ENCODE measurements around the gene IMMP2L.

IMMP2L gene

DNA sequence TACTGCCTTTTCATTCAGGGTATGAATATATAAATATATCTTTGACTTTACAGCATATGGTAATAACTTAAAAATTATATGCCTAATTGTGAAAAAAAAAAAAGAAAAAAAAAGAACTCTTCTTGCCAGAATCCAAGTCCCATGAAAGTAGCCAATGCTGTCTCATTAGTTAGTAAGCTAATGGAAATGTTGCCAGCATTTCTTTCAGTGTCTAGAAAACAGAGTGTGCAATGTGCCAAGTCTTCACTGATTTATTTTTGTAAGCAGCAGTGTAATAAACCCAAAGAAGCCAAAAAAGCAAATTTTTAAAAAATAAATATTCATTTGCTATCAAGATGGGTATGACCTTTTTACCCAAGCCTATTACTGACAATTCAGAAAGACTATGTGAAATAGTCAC is 502.5 kb downstream of the IMMP2L start:
- DNase-seq, result no peak

DNA sequence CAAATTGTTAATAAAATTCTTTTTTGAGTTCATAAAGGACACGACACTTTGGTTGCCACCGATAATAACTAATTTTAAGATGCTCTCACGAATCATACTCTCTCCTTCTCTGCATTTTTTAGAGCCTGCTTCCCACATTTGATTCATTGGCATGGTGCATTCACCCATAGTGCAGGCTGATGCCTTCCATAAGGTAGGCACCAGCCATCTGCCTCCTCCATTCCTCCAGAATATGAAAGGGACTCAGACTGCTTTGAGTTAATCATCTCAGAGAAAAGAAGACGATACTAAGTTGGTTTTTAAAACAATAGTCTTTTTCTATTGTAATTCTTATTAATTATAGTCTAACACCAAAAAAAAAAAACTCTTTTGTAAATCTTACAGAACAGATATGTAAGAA is 505.2 kb downstream of the IMMP2L start:
- no peak for DNase-seq

DNA sequence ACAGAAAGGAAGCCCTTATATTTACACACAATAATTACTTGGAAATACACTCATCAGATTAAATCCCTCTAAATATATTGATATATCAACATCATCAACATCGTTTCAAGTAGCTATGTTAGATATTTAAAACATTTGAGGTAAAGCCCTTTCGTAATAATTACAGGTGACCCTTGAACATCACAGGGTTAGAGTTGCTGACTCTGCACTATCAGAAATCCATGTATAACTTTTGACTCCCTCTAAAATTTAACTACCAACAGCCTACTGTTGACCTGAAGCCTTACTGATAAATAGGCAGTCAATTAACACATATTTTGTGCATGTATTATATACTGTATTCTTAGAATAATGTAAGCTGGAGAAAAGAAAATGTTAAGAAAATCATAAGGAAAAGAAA is 505.9 kb downstream of the IMMP2L start:
- no peak for DNase-seq

DNA sequence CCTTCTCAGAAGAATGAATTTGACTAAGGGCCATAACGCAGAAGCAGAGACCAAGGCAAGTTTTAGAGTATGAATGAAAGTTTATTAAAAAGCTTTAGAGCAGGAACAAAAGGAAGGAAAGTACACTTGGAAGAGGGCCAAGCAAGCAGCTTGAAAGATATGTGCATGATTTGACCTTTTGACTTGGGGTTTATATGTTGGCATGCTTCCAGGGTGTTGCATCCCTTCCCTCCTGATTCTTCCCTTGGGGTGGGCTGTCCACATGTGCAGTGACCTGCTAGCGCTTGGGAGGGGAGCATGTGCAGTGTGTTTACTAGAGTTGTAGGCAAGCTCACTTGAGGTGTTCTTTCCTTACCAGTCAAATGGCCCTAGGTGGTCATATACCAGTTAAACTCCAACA is 509.3 kb downstream of the IMMP2L start:
- no peak for DNase-seq

DNA sequence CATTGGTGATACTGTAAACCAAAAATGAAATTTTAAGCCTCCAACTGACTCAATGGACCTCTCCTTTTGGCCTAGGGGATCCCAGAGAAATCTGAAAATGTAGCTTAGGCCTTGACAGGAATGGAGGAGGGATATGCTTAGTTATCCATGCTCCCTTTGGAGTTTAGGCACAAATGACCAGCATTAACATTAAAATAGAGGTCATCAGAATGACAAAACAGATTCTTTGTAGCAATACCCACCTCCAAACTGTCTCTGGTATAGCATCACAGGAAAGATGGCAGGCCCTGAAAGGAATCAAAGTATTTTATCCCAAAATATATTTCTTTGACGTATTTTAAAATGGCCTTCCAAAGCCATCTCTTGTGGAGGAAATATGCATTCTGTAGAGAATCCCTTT is 510.5 kb downstream of the IMMP2L start:
- DNase-seq, result no peak

DNA sequence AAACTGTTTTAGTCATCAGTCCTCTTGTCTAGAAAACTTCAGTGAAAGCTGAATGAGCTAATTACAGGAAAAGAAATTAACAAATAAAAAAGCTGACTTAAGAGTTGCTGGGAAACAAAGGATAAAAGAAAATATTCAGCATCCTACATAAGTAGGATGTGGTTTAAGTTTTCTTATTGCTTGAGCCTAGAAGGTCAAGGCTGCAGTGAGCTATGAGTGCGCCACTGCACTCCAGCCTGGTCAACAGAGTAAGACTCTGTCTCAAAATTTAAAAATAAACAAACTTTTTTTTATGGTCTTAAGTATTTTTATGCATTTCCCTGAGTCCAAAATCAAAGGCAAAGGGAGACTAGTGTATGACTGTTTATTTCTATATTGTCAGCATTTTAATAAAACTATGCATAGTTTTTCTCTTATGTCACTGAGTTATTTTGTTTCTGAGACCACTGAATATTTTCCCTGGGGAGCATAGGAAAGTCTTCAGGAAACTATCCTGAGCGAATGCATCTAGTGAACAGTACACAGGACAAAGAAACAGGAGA is 511.3 kb downstream of the IMMP2L start:
- no peak for DNase-seq

DNA sequence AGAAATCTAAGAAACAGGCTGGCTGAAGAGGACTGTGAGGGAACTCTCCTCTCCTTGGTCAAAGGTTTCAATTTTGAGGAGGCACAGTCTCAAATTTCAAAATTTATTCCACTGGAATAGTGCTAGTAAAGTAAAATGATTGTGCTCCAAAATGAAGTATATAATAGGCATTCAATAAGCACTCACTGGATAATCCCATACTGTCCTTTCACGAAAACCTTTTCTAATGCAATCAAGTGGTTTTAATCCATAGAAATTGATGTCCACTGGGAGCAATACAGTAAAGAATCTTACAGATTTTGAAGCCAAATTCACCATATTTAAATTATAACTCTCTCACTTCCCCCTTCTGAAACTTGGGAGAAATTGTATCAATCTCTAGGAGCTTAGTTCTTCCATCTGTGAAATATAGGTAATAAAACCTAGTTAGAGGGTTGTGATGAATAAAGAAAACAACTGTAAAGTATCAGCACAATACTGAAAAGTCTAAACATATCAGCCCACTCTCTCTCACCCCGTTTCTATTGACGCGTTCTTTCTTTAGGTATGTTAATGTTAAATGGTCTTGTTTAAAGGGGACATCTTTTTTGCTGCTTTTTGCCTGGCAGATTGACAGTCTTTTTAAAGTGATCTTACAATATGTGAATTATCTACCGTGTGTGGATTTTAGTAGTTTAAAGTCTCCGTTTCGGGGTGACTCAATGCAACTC is 512.2 kb downstream of the IMMP2L start:
- no peak for DNase-seq

DNA sequence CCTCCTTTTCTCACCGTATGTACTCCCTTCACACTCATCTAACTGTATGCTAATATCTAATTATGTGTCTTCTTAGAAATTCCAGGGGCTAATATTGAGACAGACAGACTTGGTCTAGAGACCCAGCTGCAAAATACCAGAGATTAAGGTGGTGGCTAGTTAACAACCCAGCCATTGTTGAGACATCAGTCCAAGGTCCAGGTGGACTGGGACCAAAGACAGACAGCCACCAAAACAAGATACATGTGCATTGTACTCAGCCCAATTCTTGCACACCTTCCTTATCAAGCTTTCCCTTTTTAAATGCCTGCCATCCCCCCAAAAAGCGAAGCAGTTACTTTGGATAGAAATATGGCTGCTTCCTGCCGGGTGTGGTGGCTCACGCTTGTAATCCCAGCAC is 514.7 kb downstream of the IMMP2L start:
- no peak for DNase-seq

DNA sequence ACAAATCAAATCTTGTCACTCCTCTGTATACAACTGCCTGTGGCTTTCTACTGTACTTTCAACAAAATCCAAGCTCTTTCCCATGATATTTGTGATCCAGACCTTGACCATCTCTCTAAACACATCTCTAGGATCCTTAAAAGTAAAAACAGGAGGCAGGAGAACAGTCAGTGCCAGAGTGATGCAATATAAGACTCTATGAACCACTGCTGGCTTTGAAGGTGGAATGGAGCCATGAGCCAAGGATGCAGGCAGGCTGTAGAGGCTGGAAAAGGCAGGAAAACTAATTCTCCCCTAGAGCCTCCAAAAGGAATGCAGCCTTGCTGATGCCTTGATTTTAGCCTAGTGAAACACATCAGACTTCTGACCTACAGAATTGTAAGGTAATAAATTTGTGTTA is 516.8 kb downstream of the IMMP2L start:
- DNase-seq, result no peak

DNA sequence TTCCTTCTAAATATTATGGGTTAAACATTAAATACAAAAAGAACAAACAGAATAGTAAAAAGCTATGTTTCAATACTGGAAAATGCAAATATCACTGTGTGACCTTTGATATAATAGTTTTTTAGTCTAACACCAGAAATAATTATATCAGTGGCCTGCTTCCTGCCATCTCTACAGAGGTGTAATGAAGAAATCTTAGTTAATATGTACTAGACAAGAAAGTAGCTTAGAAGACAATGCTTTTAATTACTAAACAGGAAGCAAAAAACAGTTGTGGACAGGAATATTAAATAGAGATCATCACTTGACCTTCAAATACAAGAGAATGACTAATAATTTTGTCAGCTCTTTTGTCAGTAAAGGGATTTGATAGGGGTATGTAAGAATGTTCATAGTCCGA is 518.7 kb downstream of the IMMP2L start:
- no peak for DNase-seq

DNA sequence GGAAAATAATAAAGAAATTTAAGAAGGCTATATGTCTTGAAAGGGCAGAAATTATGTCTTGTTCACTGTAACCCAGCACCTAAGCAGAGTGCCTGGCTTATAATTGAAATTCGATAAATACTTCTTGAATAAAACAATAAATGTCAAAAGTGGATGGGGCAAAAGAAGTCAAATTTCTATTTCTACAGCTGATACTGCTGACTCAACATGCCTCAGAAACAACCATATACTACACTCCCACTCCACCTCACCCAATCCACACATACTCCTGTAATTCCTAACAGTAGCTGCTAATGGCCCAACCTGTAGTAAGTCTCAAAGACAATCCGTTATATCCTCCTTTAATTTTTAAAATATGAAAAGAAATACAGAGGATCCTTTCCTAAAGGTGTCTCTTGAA is 519.5 kb downstream of the IMMP2L start:
- no peak for DNase-seq

DNA sequence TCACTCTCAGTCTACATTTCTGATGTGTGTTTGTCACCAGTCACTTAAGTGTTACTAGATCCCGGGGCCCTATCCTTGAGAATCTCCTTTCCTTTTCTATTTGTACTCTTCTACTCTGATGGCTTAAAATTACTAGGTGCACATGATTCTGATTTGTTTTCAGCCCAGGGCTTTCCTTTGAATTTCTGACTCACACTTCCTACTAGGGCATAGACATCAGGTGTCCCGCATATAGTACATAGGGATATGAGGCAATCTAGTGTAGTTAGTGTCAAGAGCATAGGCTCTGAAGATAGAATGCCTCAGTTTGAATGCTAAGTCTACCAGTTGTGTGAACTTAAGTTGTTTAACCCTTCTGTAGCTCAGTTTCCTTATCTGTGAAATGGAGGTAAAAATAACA is 520.7 kb downstream of the IMMP2L start:
- DNase-seq, result no peak

DNA sequence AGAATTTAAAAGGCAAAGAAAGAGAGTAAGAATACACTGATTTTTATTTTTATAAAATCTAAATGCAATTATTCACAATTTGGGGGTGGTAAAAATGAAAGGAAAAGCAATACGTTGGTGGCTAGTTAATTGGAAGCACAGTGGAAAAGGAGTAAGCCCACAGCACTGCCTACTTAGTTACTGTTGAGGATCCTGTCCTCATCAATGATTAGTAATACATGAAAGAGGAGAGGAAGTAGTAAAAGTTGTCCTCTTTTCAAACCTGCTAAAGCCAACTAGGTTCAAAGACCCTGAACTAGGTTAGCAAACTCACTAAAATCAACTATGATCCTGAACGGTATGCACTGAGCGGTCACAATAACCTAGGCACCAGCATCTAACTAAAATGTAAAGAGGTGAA is 524.1 kb downstream of the IMMP2L start:
- no peak for DNase-seq

DNA sequence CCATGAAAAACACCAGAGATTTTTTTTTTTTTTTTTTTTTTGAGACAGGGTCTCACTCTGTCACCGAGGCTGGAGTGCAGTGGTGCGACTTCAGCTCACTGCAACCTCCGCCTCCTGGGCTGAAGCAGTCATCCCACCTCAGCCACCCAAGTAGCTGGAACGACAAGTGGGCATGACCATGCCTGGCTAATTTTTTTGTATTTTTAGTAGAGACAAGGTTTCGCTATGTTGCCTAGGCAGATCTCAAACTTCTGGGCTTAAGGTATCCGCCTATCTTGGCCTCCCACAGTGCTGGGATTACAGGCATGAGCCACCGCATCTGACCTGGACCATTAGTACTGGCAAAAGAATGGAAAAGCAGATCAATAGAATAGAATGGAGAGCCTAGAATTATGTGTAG is 530.4 kb downstream of the IMMP2L start:
- DNase-seq, result no peak

DNA sequence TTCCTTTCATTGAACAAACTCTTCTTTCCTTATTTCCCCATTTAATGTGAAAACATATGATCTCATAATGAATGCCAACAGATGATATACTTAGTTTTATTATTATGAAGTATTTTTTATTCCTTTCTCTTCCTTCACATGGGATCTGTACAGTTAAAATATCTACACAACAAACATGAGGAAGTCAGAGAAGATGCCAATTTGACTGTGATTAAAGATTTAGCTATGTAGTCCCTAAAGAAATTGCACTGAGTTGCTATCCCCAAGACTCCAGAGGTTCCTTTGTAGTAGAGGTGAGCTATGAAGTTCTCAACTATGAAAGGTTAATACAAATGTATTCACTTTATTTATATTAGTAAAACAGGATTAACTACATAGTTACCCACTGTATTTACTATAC is 532.0 kb downstream of the IMMP2L start:
- DNase-seq, result no peak

DNA sequence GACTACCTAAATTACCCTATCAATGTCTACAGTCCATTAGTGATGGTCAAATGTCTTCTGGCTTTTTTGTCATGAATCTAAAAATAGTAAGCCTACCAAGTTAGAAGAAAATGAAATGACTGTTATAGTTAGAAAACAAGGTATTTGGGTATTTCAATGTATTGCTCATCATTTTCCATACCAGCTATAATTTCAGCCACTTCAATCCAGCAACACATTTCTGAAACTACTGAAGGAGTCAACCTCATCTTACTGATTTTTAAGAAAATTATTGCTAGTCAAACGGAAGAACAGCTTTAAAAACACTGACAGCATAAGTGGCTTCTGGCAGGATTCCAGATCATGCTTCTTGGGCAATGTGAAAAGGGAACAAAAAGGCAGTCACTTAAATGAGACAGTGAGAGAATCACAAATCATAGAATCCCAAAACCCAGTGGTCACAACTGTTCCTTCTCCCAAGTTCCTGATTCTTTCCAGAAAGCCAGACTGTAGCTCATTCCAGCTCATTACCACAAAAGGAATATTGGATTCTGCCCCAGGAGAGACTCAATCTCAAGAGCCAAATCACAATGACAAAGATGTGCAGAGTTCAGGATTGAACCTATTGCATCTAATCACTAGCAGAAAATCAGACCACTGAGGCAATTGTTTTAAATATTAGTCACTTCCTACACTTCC is 532.6 kb downstream of the IMMP2L start:
- no peak for DNase-seq

DNA sequence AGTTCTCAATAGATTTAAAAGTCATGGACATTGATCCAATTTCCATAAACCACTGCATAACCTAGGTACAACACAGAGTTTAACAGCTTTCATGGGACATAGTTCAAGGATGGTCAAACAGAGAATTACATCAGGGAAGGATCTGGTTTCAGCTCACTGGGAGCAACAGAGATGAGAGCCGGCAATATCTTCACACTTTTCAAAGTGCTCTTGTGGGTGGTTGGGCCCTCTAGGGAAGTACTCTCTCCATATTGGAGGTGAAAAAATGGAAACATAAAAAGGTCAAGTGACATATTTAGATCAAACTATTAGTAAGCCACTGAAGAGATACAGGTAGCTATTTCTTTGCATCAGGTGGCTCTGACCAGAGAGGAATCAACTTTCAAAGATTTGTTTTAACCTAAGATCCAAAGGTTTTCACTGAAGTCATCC is 533.1 kb downstream of the IMMP2L start:
- DNase-seq, result no peak

DNA sequence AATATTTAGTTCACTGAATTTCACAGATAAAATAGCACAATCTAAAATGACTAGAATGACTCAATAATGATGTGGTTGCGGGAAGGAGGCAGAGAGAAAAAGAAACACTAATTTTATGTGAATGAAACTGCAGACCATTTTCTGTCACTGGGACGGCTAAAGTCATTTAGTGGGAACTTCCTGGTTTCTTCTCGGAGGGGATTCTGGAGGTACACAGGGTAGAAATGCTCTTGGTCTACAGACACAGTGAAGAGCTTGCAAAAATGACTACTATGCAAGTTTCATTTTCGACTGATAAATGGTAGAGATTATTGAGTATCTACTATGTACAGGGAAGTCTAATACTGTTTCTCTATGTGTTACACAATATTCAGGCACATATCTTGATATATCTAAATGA is 534.9 kb downstream of the IMMP2L start:
- DNase-seq, result no peak

DNA sequence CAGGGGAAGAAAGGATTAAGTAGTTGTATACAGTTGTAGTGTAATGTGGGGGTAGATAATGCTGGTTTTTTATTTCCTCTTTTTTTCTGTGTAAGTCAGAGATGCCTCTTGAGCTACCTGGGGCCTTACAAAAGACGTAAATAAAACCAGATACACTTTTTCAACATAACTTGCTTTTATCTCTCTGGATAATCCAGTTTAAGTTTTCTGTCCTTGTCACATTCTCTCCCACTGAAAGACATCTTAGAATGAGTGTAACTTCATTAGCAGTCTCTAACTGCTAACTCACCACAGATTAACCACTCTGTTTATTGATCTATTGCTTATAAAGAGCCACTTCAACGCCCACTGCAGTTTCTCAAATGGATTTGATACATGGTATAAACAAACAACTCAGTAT is 535.5 kb downstream of the IMMP2L start:
- DNase-seq, result no peak

DNA sequence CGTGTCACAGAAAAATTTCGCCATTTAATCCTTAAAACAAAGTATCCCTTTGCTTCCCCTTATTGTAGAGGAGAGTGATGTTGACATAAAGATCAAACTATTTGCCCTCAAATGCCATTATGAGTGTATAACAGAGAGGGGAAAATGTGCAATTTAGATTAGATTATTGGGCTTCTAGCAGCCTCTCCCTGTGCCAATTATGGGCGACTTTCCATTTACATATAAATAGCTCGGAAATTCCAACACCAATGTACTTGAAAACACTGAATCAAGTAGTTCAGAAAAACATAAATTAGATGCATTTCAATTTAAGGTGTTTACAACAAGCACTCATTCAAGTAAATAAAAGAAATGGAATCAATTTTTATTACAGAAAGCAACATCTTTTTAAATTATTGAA is 535.9 kb downstream of the IMMP2L start:
- no peak for DNase-seq

DNA sequence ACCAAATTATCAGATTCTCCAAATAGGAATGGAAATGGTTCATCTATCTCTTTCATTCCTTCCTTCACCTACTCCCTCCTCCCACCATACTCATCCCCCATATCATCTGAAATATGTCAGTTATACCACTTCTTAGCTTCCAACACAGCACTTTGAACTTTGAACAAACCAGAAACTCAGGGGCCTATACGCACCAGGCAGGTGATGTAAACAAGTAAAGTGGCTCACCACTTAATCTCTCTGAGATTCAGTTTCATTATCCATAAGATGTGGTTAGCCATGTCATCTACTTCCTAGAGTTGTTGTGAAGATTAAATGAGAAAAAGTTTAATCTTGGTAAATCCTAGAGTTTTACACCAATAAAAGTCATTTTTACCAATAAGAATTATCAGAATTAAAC is 537.3 kb downstream of the IMMP2L start:
- DNase-seq, result no peak

DNA sequence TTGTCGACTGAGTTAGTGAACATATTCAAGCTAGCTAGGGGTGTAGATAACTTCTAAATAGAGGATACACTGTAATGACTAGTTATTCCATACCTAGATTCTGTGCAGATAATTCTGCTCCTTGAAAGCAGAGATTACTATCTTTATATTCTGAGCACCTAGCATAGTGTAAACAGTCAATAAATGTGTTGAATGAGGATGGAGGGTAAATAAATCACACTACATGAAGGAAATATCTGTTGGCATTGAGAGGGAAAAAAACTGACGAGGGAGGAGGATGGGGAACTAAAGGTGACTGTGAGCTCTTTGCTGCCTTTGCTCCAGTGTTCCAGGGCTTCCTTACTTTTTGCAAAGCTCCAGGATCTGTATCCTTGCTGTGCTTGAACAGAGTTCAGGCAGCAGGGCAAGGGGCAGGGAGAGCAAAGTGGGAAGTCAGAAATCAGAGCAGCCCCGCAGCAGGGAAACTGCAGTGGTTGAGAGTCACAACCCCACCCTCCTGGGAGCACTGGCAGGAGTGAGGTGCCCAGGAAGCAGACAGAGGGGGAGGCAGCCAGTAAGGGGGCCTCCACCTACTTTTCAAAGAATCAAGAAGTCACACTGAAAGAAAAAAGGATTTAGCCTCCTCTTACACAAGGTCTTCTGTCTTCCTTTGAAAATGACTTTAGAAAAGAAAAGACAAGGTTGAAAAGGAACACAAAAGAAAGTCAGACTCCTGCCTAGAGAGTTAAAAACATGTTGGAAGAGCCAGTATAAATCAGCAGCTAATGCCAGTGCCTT is 543.1 kb downstream of the IMMP2L start:
- no peak for DNase-seq

DNA sequence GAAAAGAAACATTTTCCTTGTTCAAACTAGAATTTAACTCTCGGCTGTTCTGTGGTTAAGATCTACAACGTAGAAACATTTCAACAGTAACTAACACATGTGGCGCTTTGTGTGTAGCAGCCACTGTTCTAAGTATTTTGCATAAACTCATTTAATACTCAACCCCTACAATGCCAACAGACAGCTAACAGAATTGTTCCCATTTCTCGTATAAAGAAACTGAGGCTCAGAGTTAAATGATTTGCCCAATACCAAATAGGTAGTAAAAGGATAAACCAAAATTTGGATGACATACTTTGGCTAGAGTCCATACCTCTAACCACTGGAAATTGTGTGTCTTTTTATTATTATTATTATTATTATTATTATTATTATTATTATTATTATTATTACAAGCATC is 543.8 kb downstream of the IMMP2L start:
- no peak for DNase-seq

DNA sequence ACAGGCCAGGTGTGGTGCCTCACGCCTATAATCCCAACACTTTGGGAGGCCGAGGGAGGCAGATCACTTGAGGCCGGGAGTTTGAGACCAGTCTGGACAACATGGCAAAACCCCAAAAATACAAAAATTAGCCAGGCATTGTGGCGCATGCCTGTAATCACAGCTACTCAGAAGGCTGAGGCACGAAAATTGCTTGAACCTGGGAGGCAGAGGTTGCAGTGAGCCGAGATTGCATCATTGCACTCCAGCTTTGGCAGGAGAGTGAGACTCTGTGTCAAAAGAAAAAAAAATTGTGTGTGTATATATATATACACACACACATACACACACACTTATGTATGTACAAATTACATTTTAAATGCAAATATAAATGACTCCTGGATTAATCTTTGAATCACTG is 548.2 kb downstream of the IMMP2L start:
- no peak for DNase-seq
